Natural killer cell treated with Interleukin-12 subunit alpha and Interleukin-12 subunit beta and Interleukin-15 and Interleukin-18, amount 100 ng/mL, for 72 hours (primary cell): ENCODE data around the gene DUSP8. TPM values are rescaled to one million over a fixed set of nuclear protein-coding genes. Genes with fewer than 3 reads are reported as not detected.

Experiments used
- ATAC-seq, 2 donors: fragments of 150-1000 bp; cut with Tn5 transposase in 1 of 2; sonication (Bioruptor Pico), chemical (Tn5 transposase) in 1 of 2; 2 replicates each; pipeline ENCODE4 v1.10.0; 2021
- DNase-seq: peaks from one replicate; pipeline ENCODE4 v3.0.0; 2022; ENCODE audit warnings: low spot score
- H3K27ac Mint-ChIP-seq, 2 donors: 1 replicate in 1 of 2; 2 replicates in 1 of 2; pipeline ENCODE4 v1.8.0; 2022; ENCODE audit warnings: mixed read lengths in 2 of 2, mild to moderate bottlenecking in 1 of 2, moderate library complexity in 1 of 2
- H3K27me3 Mint-ChIP-seq, 2 donors: 1 replicate in 1 of 2; 2 replicates in 1 of 2; pipeline ENCODE4 v1.8.0; 2022; ENCODE audit warnings: mixed read lengths in 2 of 2
- H3K36me3 Mint-ChIP-seq: one replicate; pipeline ENCODE4 v1.8.0; 2022; ENCODE audit warnings: mixed read lengths
- H3K4me1 Mint-ChIP-seq, 2 donors: 1 replicate in 1 of 2; 2 replicates in 1 of 2; pipeline ENCODE4 v1.8.0; 2022; ENCODE audit warnings: low read depth in 2 of 2, mixed read lengths in 2 of 2, mild to moderate bottlenecking in 1 of 2
- H3K4me3 Mint-ChIP-seq: one replicate; pipeline ENCODE4 v1.8.0; 2022; ENCODE audit warnings: mixed read lengths
- H3K9me3 Mint-ChIP-seq: 2 replicates; pipeline ENCODE4 v1.8.0; 2022; ENCODE audit warnings: mixed read lengths
- total RNA-seq, 2 donors: library from RNA; stranded (reverse); gene quantifications; one replicate each; pipeline ENCODE4 v1.2.3, GENCODE V29; 2022

The DUSP8 gene
- total RNA-seq, 2 donors from 2014 or later = 4.2 to 5.4 TPM

DNA sequence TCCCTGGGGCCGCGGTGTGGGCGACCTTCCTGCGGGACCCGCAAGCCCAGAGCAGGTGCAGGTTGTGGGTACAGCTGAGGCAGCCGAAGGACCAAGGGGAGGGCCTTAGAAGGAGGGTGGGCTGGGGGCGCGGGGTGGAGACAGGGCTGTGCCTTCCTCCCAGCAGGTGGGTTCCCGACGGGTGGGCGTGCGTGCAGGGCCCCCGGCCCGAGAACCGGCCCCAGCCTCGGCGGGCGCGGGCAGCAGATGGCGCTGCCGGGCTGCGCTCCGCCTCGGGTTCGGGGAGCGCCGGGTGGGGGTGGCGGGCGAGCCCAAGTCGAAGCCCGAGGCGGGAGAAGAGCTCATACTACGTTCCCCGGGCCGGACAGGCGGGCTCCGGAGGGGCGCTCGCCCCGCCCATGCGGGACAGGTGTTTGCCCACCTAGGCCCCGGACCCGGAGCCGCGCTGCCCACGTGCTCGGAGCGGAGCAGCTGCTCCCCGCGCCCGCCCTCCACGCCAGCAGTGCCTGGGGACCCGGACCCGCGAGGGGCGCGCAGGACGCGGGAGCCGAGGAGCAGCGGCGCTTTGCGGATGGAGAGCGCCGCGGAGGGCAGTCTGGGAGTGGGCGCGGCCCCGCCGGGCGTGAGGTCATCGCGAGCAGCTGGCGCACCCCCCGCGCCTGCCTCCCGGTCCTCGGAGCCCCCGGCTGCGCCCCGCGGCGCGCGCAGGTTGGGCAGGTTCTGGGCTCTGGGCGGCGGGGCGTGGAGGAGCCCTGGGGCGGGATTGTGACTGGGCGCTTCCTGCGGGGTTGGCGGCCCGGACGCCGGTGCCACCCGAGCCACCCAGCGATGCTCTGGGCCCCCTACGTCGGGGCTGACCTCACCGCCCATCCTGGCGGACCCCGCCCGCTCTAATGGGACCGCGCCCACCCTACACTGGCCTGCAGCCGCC lies 25.3 kb downstream of the DUSP8 start:
- H3K27ac Mint-ChIP-seq = no peak overlapping the region
- H3K4me1 Mint-ChIP-seq = no peaks in the 10 kb centered on the region
- H3K36me3 Mint-ChIP-seq = no peaks in the 10 kb centered on the region
- no peak for DNase-seq
- H3K27me3 Mint-ChIP-seq = peaks cover 12 to 21% of the 10 kb centered on the region in 2 donors
- no peak overlapping the region for H3K4me3 Mint-ChIP-seq
- H3K9me3 Mint-ChIP-seq = no peaks in the 10 kb centered on the region
- peak; percentile 63 to 72 for ATAC-seq

GRCh38 chr11:1546077-1546535 lies 26.0 kb downstream of the DUSP8 start:
- Mint-ChIP-seq H3K36me3 (no peaks in the 10 kb centered on the region), H3K4me1 (no peaks in the 10 kb centered on the region), H3K27ac (peak overlapping the region in 1 of 2 donors; percentile 39), H3K4me3 (no peak overlapping the region), H3K27me3 (peaks cover 13 to 21% of the 10 kb centered on the region in 2 donors), H3K9me3 (no peaks in the 10 kb centered on the region)
- ATAC-seq (no peak), DNase-seq (no peak)

GRCh38 chr11:1545432-1545831 lies 26.6 kb downstream of the DUSP8 start:
- no peaks in the 10 kb centered on the region for H3K9me3 Mint-ChIP-seq
- H3K27ac Mint-ChIP-seq = peak overlapping the region in 1 of 2 donors; percentile 39
- ATAC-seq (no peak), DNase-seq (no peak)
- no peaks in the 10 kb centered on the region for H3K4me1 Mint-ChIP-seq
- H3K4me3 Mint-ChIP-seq = no peak overlapping the region
- H3K36me3 Mint-ChIP-seq = no peaks in the 10 kb centered on the region
- H3K27me3 Mint-ChIP-seq = peaks cover 13 to 18% of the 10 kb centered on the region in 2 donors

DNA sequence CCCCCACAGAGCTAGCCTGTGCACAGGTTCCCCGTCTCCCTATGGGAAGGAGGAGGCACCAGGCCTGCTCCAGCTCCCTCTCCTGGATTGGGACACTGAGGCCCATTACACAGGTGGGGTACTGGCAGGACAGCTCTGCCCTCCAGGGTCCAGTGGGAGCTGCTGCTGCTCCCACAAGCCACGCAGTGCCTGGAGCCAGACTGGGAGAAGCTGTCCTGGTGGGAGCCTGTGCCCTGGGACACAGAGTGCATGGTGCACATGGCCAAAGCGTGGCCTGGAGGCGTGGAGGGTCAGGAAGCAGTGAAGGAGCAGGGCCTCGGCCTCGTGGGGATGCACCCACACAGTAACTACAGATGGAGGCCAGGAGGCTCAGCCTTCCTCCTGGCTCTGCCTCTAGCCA lies 27.5 kb downstream of the DUSP8 start:
- Mint-ChIP-seq H3K4me3 (no peak overlapping the region), H3K27ac (no peak overlapping the region), H3K27me3 (peaks cover 9 to 12% of the 10 kb centered on the region in 2 donors), H3K36me3 (no peaks in the 10 kb centered on the region), H3K4me1 (no peaks in the 10 kb centered on the region), H3K9me3 (no peaks in the 10 kb centered on the region)
- no peak for ATAC-seq
- DNase-seq = no peak

DNA sequence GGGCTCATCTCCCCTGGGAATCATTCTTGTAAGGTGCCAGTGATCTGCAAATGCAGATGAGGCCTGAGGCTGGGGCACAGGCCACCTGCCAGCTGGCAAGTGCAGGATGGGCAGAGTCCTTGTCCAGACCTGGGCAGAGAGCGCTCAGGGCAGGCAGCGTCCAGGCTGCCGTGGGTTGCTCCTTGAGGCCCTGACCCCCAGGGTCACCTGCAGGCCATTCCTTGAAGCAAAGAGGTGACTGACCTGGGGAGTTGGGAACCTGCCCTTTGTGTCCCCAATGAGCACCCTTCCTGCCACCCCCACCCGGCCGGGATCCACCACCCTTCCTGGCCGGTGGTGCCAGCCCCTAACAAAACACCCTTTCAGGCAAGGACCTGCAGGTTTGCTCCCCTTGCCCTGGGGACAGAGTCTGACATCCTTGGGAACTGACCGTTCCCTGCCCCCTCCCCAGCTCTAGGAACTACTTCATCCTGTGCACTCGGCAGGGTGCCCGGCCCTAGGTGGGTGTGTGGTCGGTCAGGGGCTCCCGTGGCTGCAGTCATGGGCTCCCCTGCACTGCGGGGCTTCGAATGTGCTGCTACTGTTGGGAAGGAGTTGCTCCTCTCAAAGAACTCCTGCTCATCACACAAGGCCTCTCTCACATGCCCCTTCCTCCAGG lies 28.3 kb downstream of the DUSP8 start:
- no peak overlapping the region for H3K4me3 Mint-ChIP-seq
- no peaks in the 10 kb centered on the region for H3K36me3 Mint-ChIP-seq
- no peak for ATAC-seq

DNA sequence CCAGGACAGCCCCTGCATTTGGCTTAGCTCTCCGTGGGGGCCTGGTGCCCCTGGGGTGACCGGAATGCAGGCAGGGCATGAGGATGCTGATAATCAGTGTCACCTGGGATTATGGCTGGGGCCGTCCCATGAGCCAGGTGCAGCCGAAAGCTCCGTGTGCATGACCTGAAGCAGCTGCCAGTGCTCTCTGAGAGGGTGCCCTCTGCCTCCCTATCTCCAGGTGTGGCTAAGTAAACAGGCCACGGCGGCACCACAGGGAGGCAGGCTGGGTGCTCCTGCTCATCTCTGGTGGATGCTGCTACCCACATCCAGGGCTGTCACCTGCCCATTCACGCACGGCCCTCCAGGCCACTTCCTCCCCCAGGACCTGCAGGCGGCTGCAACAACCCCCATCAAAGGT lies 29.8 kb downstream of the DUSP8 start:
- Mint-ChIP-seq H3K36me3 (no peaks in the 10 kb centered on the region), H3K4me1 (no peaks in the 10 kb centered on the region), H3K9me3 (no peaks in the 10 kb centered on the region), H3K27me3 (peaks cover 16 to 18% of the 10 kb centered on the region in 2 donors), H3K27ac (no peak overlapping the region), H3K4me3 (no peak overlapping the region)
- no peak for DNase-seq
- no peak for ATAC-seq

More for the DNA sequence above, 28.3 kb downstream of the DUSP8 start:
- H3K4me1 Mint-ChIP-seq = no peaks in the 10 kb centered on the region
- no peaks in the 10 kb centered on the region for H3K9me3 Mint-ChIP-seq
- DNase-seq = no peak
- peaks cover 8 to 11% of the 10 kb centered on the region in 2 donors for H3K27me3 Mint-ChIP-seq
- no peak overlapping the region for H3K27ac Mint-ChIP-seq

- H3K9me3 Mint-ChIP-seq = no peaks in the 10 kb centered on the region
- no peak for ATAC-seq
- H3K4me1 Mint-ChIP-seq = peaks cover 0 to under 1% of the 10 kb centered on the region in 2 donors
- H3K36me3 Mint-ChIP-seq = no peaks in the 10 kb centered on the region
- peaks cover 16 to 18% of the 10 kb centered on the region in 2 donors for H3K27me3 Mint-ChIP-seq
- H3K27ac Mint-ChIP-seq = no peak overlapping the region
- DNase-seq = no peak
- no peak overlapping the region for H3K4me3 Mint-ChIP-seq
These were observed 30.4 kb downstream of the DUSP8 start for GRCh38 chr11:1541474-1542204.

GRCh38 chr11:1540074-1540473 lies 32.0 kb downstream of the DUSP8 start:
- no peaks in the 10 kb centered on the region for H3K9me3 Mint-ChIP-seq
- ATAC-seq = no peak
- H3K27ac Mint-ChIP-seq = no peak overlapping the region
- H3K4me1 Mint-ChIP-seq = peaks cover 2 to 6% of the 10 kb centered on the region in 2 donors
- no peak overlapping the region for H3K4me3 Mint-ChIP-seq
- no peak for DNase-seq
- peaks cover 9 to 12% of the 10 kb centered on the region in 2 donors for H3K27me3 Mint-ChIP-seq
- no peaks in the 10 kb centered on the region for H3K36me3 Mint-ChIP-seq

GRCh38 chr11:1538153-1538552 lies 33.9 kb downstream of the DUSP8 start:
- peak overlapping the region in 1 of 2 donors; percentile 27 for H3K27ac Mint-ChIP-seq
- ATAC-seq = no peak
- peaks cover 9 to 12% of the 10 kb centered on the region in 2 donors for H3K27me3 Mint-ChIP-seq
- no peak overlapping the region for H3K4me3 Mint-ChIP-seq
- H3K4me1 Mint-ChIP-seq = peaks cover 5 to 14% of the 10 kb centered on the region in 2 donors
- no peak for DNase-seq
- no peaks in the 10 kb centered on the region for H3K36me3 Mint-ChIP-seq
- H3K9me3 Mint-ChIP-seq = no peaks in the 10 kb centered on the region

GRCh38 chr11:1536065-1536843 lies 35.8 kb downstream of the DUSP8 start:
- DNase-seq (no peak), ATAC-seq (no peak)
- Mint-ChIP-seq H3K27me3 (peaks cover 9 to 10% of the 10 kb centered on the region in 2 donors), H3K36me3 (no peaks in the 10 kb centered on the region), H3K4me1 (peaks cover 14 to 26% of the 10 kb centered on the region in 2 donors), H3K27ac (no peak overlapping the region), H3K9me3 (no peaks in the 10 kb centered on the region), H3K4me3 (no peak overlapping the region)

DNA sequence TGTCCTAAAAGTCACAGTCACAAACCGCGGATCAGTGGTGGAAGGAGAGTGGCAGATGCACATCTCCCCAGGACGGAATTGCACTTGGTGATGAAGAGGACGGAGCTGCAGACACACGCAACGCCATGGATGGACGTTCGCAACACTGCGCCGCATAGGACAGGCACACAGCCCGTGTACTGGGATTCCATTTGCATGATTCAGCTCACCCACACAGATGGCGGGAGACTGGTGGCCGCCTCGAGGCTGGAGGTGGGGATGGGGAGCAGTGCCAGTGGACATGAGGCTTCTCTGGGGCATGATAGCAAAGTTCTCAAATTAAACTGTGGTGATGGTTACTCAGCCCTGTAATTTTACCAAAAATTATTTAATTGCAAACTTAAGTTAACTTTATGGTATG lies 37.4 kb downstream of the DUSP8 start:
- Mint-ChIP-seq H3K27me3 (peaks cover 7 to 9% of the 10 kb centered on the region in 2 donors), H3K36me3 (no peaks in the 10 kb centered on the region), H3K4me3 (no peak overlapping the region), H3K9me3 (no peaks in the 10 kb centered on the region), H3K27ac (peak overlapping the region in 1 of 2 donors; percentile 59), H3K4me1 (peaks cover 15 to 27% of the 10 kb centered on the region in 2 donors)
- DNase-seq (no peak), ATAC-seq (no peak)

GRCh38 chr11:1534171-1534570 lies 37.9 kb downstream of the DUSP8 start:
- Mint-ChIP-seq H3K4me1 (peaks cover 15 to 29% of the 10 kb centered on the region in 2 donors), H3K9me3 (no peaks in the 10 kb centered on the region), H3K4me3 (no peak overlapping the region), H3K27me3 (peaks cover 7 to 9% of the 10 kb centered on the region in 2 donors), H3K36me3 (no peaks in the 10 kb centered on the region), H3K27ac (peak overlapping the region in 1 of 2 donors; percentile 59)
- DNase-seq (no peak), ATAC-seq (no peak)

GRCh38 chr11:1533342-1533725 lies 38.7 kb downstream of the DUSP8 start:
- Mint-ChIP-seq H3K4me3 (no peak overlapping the region), H3K27me3 (peaks cover 4 to 5% of the 10 kb centered on the region in 2 donors), H3K36me3 (no peaks in the 10 kb centered on the region), H3K27ac (no peak overlapping the region), H3K4me1 (peaks cover 15 to 31% of the 10 kb centered on the region in 2 donors), H3K9me3 (no peaks in the 10 kb centered on the region)
- ATAC-seq (no peak), DNase-seq (no peak)
